SK-N-SH treated with all-trans-retinoic acid at 6 μM for 48 hours (cell line): ENCODE results near the gene ETNK2.

ENCODE experiments used
- ATAC-seq: fragments of 200-7000 bp; cut with Tn5 transposase; 3 replicates; pipeline ENCODE4 v1.9.1; 2020; ENCODE audit warnings: mild to moderate bottlenecking, moderate library complexity
- ARNTL ChIP-seq: fragments of 450-650 bp; formaldehyde crosslinking; IDR thresholded peaks from 2 replicates; pipeline ENCODE4 v1.5.0; 2020; ENCODE audit warnings: low read depth, mild to moderate bottlenecking, moderate library complexity, borderline replicate concordance
- BACH2 ChIP-seq: fragments of 250-450 bp; sonication (Bioruptor Pico); IDR thresholded peaks from 2 replicates; pipeline ENCODE4 v1.9.0; 2021; ENCODE audit warnings: mild to moderate bottlenecking, borderline replicate concordance
- CSDC2 ChIP-seq: fragments of 250-450 bp; sonication (Bioruptor Pico); IDR thresholded peaks from 2 replicates; pipeline ENCODE4 v1.5.0; 2020; ENCODE audit warnings: mild to moderate bottlenecking, moderate library complexity
- CSRNP3 ChIP-seq: fragments of 250-450 bp; sonication (Bioruptor Pico); IDR thresholded peaks from 2 replicates; pipeline ENCODE4 v1.5.1; 2021; ENCODE audit warnings: mild to moderate bottlenecking, moderate library complexity
- ESRRG ChIP-seq: fragments of 250-450 bp; sonication (Bioruptor Pico); IDR thresholded peaks from 2 replicates; pipeline ENCODE4 v1.6.1; 2021; ENCODE audit warnings: mild to moderate bottlenecking
- GLIS3 ChIP-seq: fragments of 250-450 bp; sonication (Bioruptor Pico); IDR thresholded peaks from 2 replicates; pipeline ENCODE4 v1.5.0; 2020; ENCODE audit warnings: mild to moderate bottlenecking, moderate library complexity
- ISL1 ChIP-seq: fragments of 250-450 bp; sonication (Bioruptor Pico); IDR thresholded peaks from 2 replicates; pipeline ENCODE4 v2.1.2; 2022; ENCODE audit warnings: mild to moderate bottlenecking, moderate library complexity
- OSR1 ChIP-seq: fragments of 250-450 bp; sonication (Bioruptor Pico); IDR thresholded peaks from 2 replicates; pipeline ENCODE4 v1.8.0; 2022; ENCODE audit warnings: moderate library complexity, mild to moderate bottlenecking, inconsistent platforms
- PATZ1 ChIP-seq: fragments of 250-450 bp; sonication (Bioruptor Pico); IDR thresholded peaks from 2 replicates; pipeline ENCODE4 v1.8.0; 2020; ENCODE audit warnings: mild to moderate bottlenecking, moderate library complexity, borderline replicate concordance
- PPARA ChIP-seq: fragments of 250-450 bp; sonication (Bioruptor Pico); IDR thresholded peaks from 2 replicates; pipeline ENCODE4 v1.5.0; 2020; ENCODE audit warnings: mild to moderate bottlenecking, borderline replicate concordance
- RARB ChIP-seq: fragments of 250-450 bp; sonication (Bioruptor Pico); IDR thresholded peaks from 2 replicates; pipeline ENCODE4 v1.8.0; 2021; ENCODE audit warnings: mild to moderate bottlenecking, moderate library complexity
- SNAI2 ChIP-seq: fragments of 250-450 bp; sonication (Bioruptor Pico); IDR thresholded peaks from 2 replicates; pipeline ENCODE4 v1.5.0; 2020; ENCODE audit warnings: mild to moderate bottlenecking, moderate library complexity
- TCF4 ChIP-seq: fragments of 250-450 bp; sonication (Bioruptor Pico); IDR thresholded peaks from 2 replicates; pipeline ENCODE4 v1.8.0; 2021; ENCODE audit warnings: mild to moderate bottlenecking, moderate library complexity, borderline replicate concordance
- TOX ChIP-seq: fragments of 250-450 bp; sonication (Bioruptor Pico); IDR thresholded peaks from 2 replicates; pipeline ENCODE4 v1.8.0; 2021; ENCODE audit warnings: mild to moderate bottlenecking, moderate library complexity, borderline replicate concordance
- ZC3H10 ChIP-seq: fragments of 250-450 bp; sonication (Bioruptor Pico); IDR thresholded peaks from 2 replicates; pipeline ENCODE4 v1.5.1; 2021; ENCODE audit warnings: mild to moderate bottlenecking, moderate library complexity
- ZFP3 ChIP-seq: fragments of 250-450 bp; sonication (Bioruptor Pico); IDR thresholded peaks from 2 replicates; pipeline ENCODE4 v1.5.0; 2020; ENCODE audit warnings: mild to moderate bottlenecking, moderate library complexity
- ZFP30 ChIP-seq: fragments of 450-650 bp; formaldehyde crosslinking; IDR thresholded peaks from 2 replicates; pipeline ENCODE4 v1.5.0; 2022; ENCODE audit warnings: mild to moderate bottlenecking, moderate library complexity
- ZNF565 ChIP-seq: fragments of 450-650 bp; formaldehyde crosslinking; conservative IDR thresholded peaks from 2 replicates; pipeline ENCODE4 v1.5.0; 2020; ENCODE audit warnings: low read depth, mild to moderate bottlenecking, moderate library complexity
- ZNF70 ChIP-seq: fragments of 450-650 bp; formaldehyde crosslinking; IDR thresholded peaks from 2 replicates; pipeline ENCODE4 v1.5.0; 2020; ENCODE audit warnings: mild to moderate bottlenecking, moderate library complexity
- ZNF8 ChIP-seq: fragments of 450-650 bp; formaldehyde crosslinking; IDR thresholded peaks from 2 replicates; pipeline ENCODE4 v1.5.0; 2020; ENCODE audit warnings: mild to moderate bottlenecking, moderate library complexity
- TF ChIP-seq, protein P1 (sequence below): fragments of 250-450 bp; sonication (Bioruptor Pico); IDR thresholded peaks from 2 replicates; pipeline ENCODE4 v1.5.1; 2020; ENCODE audit warnings: low read depth, mild to moderate bottlenecking, moderate library complexity
- TF ChIP-seq, protein P2 (sequence below): fragments of 250-450 bp; sonication (Bioruptor Pico); IDR thresholded peaks from 2 replicates; pipeline ENCODE4 v1.5.0; 2020; ENCODE audit warnings: mild to moderate bottlenecking, moderate library complexity

Gene ETNK2

GRCh38 chr1:204089044-204089751 is 62.6 kb downstream of the ETNK2 start:
- no peak for TF ChIP-seq OSR1 (CRISPR knock-in tag)
- TF ChIP-seq TOX (CRISPR knock-in tag): no peak
- no peak for TF ChIP-seq ZC3H10 (CRISPR knock-in tag)
- no peak for TF ChIP-seq ZNF70 (CRISPR knock-in tag)
- no peak for TF ChIP-seq ZNF565 (CRISPR knock-in tag)
- TF ChIP-seq SNAI2 (CRISPR knock-in tag): no peak
- no peak for TF ChIP-seq PATZ1 (CRISPR knock-in tag)
- no peak for TF ChIP-seq ARNTL (CRISPR knock-in tag)
- no peak for TF ChIP-seq TCF4 (CRISPR knock-in tag)
- TF ChIP-seq CSDC2 (CRISPR knock-in tag): no peak
- no peak for TF ChIP-seq CSRNP3 (CRISPR knock-in tag)
- TF ChIP-seq ZNF8 (CRISPR knock-in tag): no peak
- TF ChIP-seq, protein P1, sequence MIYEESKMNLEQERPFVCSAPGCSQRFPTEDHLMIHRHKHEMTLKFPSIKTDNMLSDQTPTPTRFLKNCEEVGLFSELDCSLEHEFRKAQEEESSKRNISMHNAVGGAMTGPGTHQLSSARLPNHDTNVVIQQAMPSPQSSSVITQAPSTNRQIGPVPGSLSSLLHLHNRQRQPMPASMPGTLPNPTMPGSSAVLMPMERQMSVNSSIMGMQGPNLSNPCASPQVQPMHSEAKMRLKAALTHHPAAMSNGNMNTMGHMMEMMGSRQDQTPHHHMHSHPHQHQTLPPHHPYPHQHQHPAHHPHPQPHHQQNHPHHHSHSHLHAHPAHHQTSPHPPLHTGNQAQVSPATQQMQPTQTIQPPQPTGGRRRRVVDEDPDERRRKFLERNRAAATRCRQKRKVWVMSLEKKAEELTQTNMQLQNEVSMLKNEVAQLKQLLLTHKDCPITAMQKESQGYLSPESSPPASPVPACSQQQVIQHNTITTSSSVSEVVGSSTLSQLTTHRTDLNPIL: no peak
- TF ChIP-seq, protein P2, sequence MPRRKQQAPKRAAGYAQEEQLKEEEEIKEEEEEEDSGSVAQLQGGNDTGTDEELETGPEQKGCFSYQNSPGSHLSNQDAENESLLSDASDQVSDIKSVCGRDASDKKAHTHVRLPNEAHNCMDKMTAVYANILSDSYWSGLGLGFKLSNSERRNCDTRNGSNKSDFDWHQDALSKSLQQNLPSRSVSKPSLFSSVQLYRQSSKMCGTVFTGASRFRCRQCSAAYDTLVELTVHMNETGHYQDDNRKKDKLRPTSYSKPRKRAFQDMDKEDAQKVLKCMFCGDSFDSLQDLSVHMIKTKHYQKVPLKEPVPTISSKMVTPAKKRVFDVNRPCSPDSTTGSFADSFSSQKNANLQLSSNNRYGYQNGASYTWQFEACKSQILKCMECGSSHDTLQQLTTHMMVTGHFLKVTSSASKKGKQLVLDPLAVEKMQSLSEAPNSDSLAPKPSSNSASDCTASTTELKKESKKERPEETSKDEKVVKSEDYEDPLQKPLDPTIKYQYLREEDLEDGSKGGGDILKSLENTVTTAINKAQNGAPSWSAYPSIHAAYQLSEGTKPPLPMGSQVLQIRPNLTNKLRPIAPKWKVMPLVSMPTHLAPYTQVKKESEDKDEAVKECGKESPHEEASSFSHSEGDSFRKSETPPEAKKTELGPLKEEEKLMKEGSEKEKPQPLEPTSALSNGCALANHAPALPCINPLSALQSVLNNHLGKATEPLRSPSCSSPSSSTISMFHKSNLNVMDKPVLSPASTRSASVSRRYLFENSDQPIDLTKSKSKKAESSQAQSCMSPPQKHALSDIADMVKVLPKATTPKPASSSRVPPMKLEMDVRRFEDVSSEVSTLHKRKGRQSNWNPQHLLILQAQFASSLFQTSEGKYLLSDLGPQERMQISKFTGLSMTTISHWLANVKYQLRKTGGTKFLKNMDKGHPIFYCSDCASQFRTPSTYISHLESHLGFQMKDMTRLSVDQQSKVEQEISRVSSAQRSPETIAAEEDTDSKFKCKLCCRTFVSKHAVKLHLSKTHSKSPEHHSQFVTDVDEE: no peak
- no peak for TF ChIP-seq ESRRG (CRISPR knock-in tag)
- TF ChIP-seq ZFP30 (CRISPR knock-in tag): no peak
- TF ChIP-seq ISL1 (CRISPR knock-in tag): no peak

GRCh38 chr1:204088596-204088995 is 63.2 kb downstream of the ETNK2 start:
- no peak for TF ChIP-seq CSDC2 (CRISPR knock-in tag)
- TF ChIP-seq SNAI2 (CRISPR knock-in tag): no peak
- no peak for TF ChIP-seq ZNF565 (CRISPR knock-in tag)
- TF ChIP-seq ZNF8 (CRISPR knock-in tag): no peak
- TF ChIP-seq ZFP30 (CRISPR knock-in tag): no peak
- TF ChIP-seq BACH2 (CRISPR knock-in tag): no peak
- TF ChIP-seq, protein P2: no peak
- TF ChIP-seq, protein P1: no peak
- no peak for TF ChIP-seq GLIS3 (CRISPR knock-in tag)
- TF ChIP-seq OSR1 (CRISPR knock-in tag): no peak
- TF ChIP-seq CSRNP3 (CRISPR knock-in tag): no peak
- no peak for TF ChIP-seq PPARA (CRISPR knock-in tag)
- TF ChIP-seq TOX (CRISPR knock-in tag): no peak
- no peak for TF ChIP-seq ESRRG (CRISPR knock-in tag)
- TF ChIP-seq ZC3H10 (CRISPR knock-in tag): no peak
- no peak for TF ChIP-seq ZNF70 (CRISPR knock-in tag)
- TF ChIP-seq TCF4 (CRISPR knock-in tag): no peak
- no peak for TF ChIP-seq RARB
- no peak for TF ChIP-seq ZFP3 (CRISPR knock-in tag)
- TF ChIP-seq, all 23 proteins: peak for 0
- no peak for ATAC-seq

More at GRCh38 chr1:204089044-204089751, 62.6 kb downstream of the ETNK2 start:
- no peak for ATAC-seq
